KMS-11 (cell line): ENCODE measurements around the gene PCCA.

Source experiments
- H2AFZ ChIP-seq: fragments of 200-600 bp; sonication (generic); 2 replicates; pipeline ENCODE4 v1.6.1; 2016; ENCODE audit warnings: antibody characterized with exemption, mixed run types, low read depth
- H3K27ac ChIP-seq: fragments of 200-600 bp; sonication (generic); 2 replicates; pipeline ENCODE4 v1.6.1; 2016; ENCODE audit warnings: mild to moderate bottlenecking, mixed run types
- H3K27me3 ChIP-seq: fragments of 200-600 bp; sonication (generic); 2 replicates; pipeline ENCODE4 v1.6.1; 2017; ENCODE audit warnings: mild to moderate bottlenecking, low read depth, mixed run types, moderate library complexity; ENCODE audit not compliant: insufficient read depth
- H3K36me3 ChIP-seq: fragments of 200-600 bp; sonication (generic); 2 replicates; pipeline ENCODE4 v1.6.1; 2017; ENCODE audit warnings: mild to moderate bottlenecking, mixed run types; ENCODE audit not compliant: insufficient read depth
- H3K4me1 ChIP-seq: fragments of 200-600 bp; sonication (generic); 2 replicates; pipeline ENCODE4 v1.6.1; 2016; ENCODE audit warnings: mild to moderate bottlenecking, low read depth, mixed run types; ENCODE audit not compliant: poor library complexity, severe bottlenecking
- H3K4me2 ChIP-seq: fragments of 200-600 bp; sonication (generic); 2 replicates; pipeline ENCODE4 v1.7.0; 2016; ENCODE audit warnings: mild to moderate bottlenecking, mixed run types
- H3K4me3 ChIP-seq: fragments of 200-600 bp; sonication (generic); IDR thresholded peaks from 2 replicates; pipeline ENCODE4 v1.6.1; 2017; ENCODE audit warnings: low read depth, low read length, mixed read lengths; ENCODE audit not compliant: insufficient read depth
- H3K79me2 ChIP-seq: fragments of 200-600 bp; sonication (generic); 2 replicates; pipeline ENCODE4 v1.6.1; 2016; ENCODE audit warnings: low read depth, mixed run types; ENCODE audit not compliant: insufficient read depth
- H3K9ac ChIP-seq: fragments of 200-600 bp; sonication (generic); 2 replicates; pipeline ENCODE4 v1.6.1; 2016; ENCODE audit warnings: mild to moderate bottlenecking, mixed run types
- H4K20me1 ChIP-seq: fragments of 200-600 bp; sonication (generic); 2 replicates; pipeline ENCODE4 v1.6.1; 2016; ENCODE audit warnings: mild to moderate bottlenecking, mixed run types; ENCODE audit not compliant: insufficient read depth
- CTCF ChIP-seq: fragments of 200-600 bp; sonication (generic); conservative IDR thresholded peaks from 2 replicates; pipeline ENCODE4 v1.6.1; 2017; ENCODE audit warnings: low read depth, mild to moderate bottlenecking, antibody characterized with exemption, low read length, moderate library complexity, mixed read lengths

Gene PCCA

GRCh38 chr13:100511466-100511865, 422.6 kb downstream of the PCCA start:
- Histone ChIP-seq H3K4me1 (peaks cover 26% of the 10 kb centered on the region), H4K20me1 (no peaks in the 10 kb centered on the region), H3K27ac (no peak overlapping the region), H3K36me3 (no peaks in the 10 kb centered on the region), H3K4me2 (no peak overlapping the region), H3K27me3 (no peaks in the 10 kb centered on the region), H3K79me2 (no peaks in the 10 kb centered on the region), H3K4me3 (no peak overlapping the region), H2AFZ (no peak overlapping the region), H3K9ac (no peak overlapping the region)
- TF ChIP-seq CTCF = no peak

- H3K4me2 ChIP-seq = no peak overlapping the region
- no peak overlapping the region for H3K9ac ChIP-seq
- TF ChIP-seq CTCF = no peak
- H3K4me3 ChIP-seq = no peak overlapping the region
- H3K79me2 ChIP-seq = no peaks in the 10 kb centered on the region
- no peak overlapping the region for H2AFZ ChIP-seq
- H3K4me1 ChIP-seq = peaks cover 27% of the 10 kb centered on the region
- no peak overlapping the region for H3K27ac ChIP-seq
- no peaks in the 10 kb centered on the region for H3K27me3 ChIP-seq
- H4K20me1 ChIP-seq = no peaks in the 10 kb centered on the region
- H3K36me3 ChIP-seq = no peaks in the 10 kb centered on the region
Measured at GRCh38 chr13:100512422-100512821, 423.5 kb downstream of the PCCA start.

GRCh38 chr13:100513171-100513570, 424.3 kb downstream of the PCCA start:
- peaks cover 31% of the 10 kb centered on the region for H3K4me1 ChIP-seq

GRCh38 chr13:100513987-100514670, 425.2 kb downstream of the PCCA start:
- no peak for TF ChIP-seq CTCF
- no peak overlapping the region for H3K9ac ChIP-seq
- no peaks in the 10 kb centered on the region for H3K36me3 ChIP-seq
- no peak overlapping the region for H3K4me3 ChIP-seq
- H3K79me2 ChIP-seq = no peaks in the 10 kb centered on the region
- H3K4me1 ChIP-seq = peaks cover 40% of the 10 kb centered on the region
- no peak overlapping the region for H2AFZ ChIP-seq
- H3K27me3 ChIP-seq = no peaks in the 10 kb centered on the region
- no peaks in the 10 kb centered on the region for H4K20me1 ChIP-seq
- no peak overlapping the region for H3K27ac ChIP-seq
- no peak overlapping the region for H3K4me2 ChIP-seq

More at GRCh38 chr13:100513171-100513570, 424.3 kb downstream of the PCCA start:
- Histone ChIP-seq H3K9ac (no peak overlapping the region), H2AFZ (no peak overlapping the region), H3K27me3 (no peaks in the 10 kb centered on the region), H3K36me3 (no peaks in the 10 kb centered on the region), H3K27ac (no peak overlapping the region), H4K20me1 (no peaks in the 10 kb centered on the region), H3K79me2 (no peaks in the 10 kb centered on the region), H3K4me3 (no peak overlapping the region), H3K4me2 (no peak overlapping the region)
- TF ChIP-seq CTCF = no peak
